Heart right ventricle (tissue), 16 donors: ENCODE measurements around the gene MMADHC. TPM values are rescaled to one million over a fixed set of nuclear protein-coding genes. Genes with fewer than 3 reads are reported as not detected.
A peak's percentile ranks its signal among the peaks of the same experiment; 100 is the strongest.

ENCODE experiments used
- ATAC-seq, 8 donors: fragments of 200-7000 bp; cut with Tn5 transposase; one replicate each; pipeline ENCODE4 v1.9.1; 2020; ENCODE audit warnings: mild to moderate bottlenecking in 8 of 8, moderate library complexity in 8 of 8, moderate number of reproducible peaks in 1 of 8
- DNase-seq, 2 donors: peaks; one replicate each; pipeline ENCODE4 v3.0.0-alpha.2; 2020
- H3K27ac ChIP-seq, 10 donors: fragments of 200-600 bp; sonication (generic) in 2 of 10; one replicate each; pipeline versions ENCODE4 v1.5.0 to v1.8.0; 2020 to 2022; ENCODE audit warnings: mild to moderate bottlenecking in 3 of 10
- H3K27me3 ChIP-seq, 7 donors: fragments of 200-600 bp; one replicate each; pipeline ENCODE4 v1.8.0; 2021 to 2022; ENCODE audit warnings: mild to moderate bottlenecking in 2 of 7
- H3K36me3 ChIP-seq, 9 donors: fragments of 200-600 bp; sonication (generic) in 1 of 9; one replicate each; pipeline versions ENCODE4 v1.5.0 to v1.8.0; 2020 to 2022; ENCODE audit warnings: mild to moderate bottlenecking in 2 of 9
- H3K4me1 ChIP-seq, 9 donors: fragments of 200-600 bp; sonication (generic) in 1 of 9; one replicate each; pipeline versions ENCODE4 v1.5.0 to v1.8.0; 2020 to 2022; ENCODE audit warnings: mild to moderate bottlenecking in 4 of 9
- H3K4me3 ChIP-seq, 10 donors: fragments of 200-600 bp; sonication (generic) in 2 of 10; one replicate each; pipeline versions ENCODE4 v1.5.0 to v1.8.0; 2020 to 2022; ENCODE audit warnings: mild to moderate bottlenecking in 7 of 10, moderate library complexity in 2 of 10
- H3K9me3 ChIP-seq, 11 donors: fragments of 200-600 bp in 10 of 11; sonication (generic) in 2 of 11; one replicate each; pipeline versions ENCODE4 v1.5.0 to v1.8.0; 2013 to 2022; ENCODE audit warnings: mild to moderate bottlenecking in 2 of 11, control low read depth in 1 of 11, moderate library complexity in 1 of 11
- CTCF ChIP-seq, 9 donors: fragments of 200-600 bp; sonication (generic) in 2 of 9; IDR thresholded peaks; one replicate each; pipeline versions ENCODE4 v1.5.0 to v1.8.0; 2021 to 2022; ENCODE audit warnings: antibody characterized with exemption in 9 of 9, mild to moderate bottlenecking in 5 of 9, moderate library complexity in 1 of 9
- WGBS, 2 donors: extraction: QIAGEN DNeasy Blood & Tissue Kit; methylation state at CpG; one replicate each; pipeline ENCODE4 v1.1.7; 2013; ENCODE audit warnings: inconsistent platforms in 1 of 2; 5-methylcytosine and 5-hydroxymethylcytosine counted together
- intact Hi-C, 10 donors: fragments of 100-400 bp; cut with DNase I; formaldehyde crosslinking; loops; one replicate each; pipeline versions ENCODE4 v1.11.1 to v1.14.2; 2022
- long read RNA-seq, 3 donors: library from polyadenylated mRNA; unstranded; transcript quantifications; one replicate each; pipeline ENCODE4 v2.0.0, GENCODE V29; 2020 to 2021
- polyA plus RNA-seq, 2 donors: library from polyadenylated mRNA; stranded (reverse); fragments of 200-250 nt; gene quantifications; one replicate each; pipeline ENCODE4 v1.2.3, GENCODE V29; 2013
- total RNA-seq, 10 donors: library from RNA; stranded (reverse); fragmentation: NEBNext Ultra II Directional in 3 of 10; extraction: Animal tissue kit (Norgen Biotek cat#: 25700) in 3 of 10; gene quantifications; one replicate each; pipeline versions ENCODE4 v1.2.1 to v1.2.4, GENCODE V29; 2021 to 2023
- donor health status: Arrhythmogenic right ventricular cardiomyopathy.
- donor health status: ischemic (EF 13 %, LVEDD 7.1; RV severe dilation, severe dysfunction).
- donor health status: healthy with polysubstance abuse.
- donor health status: DM: no; HTN: yes; CAD: no.
- donor health status: DM: no; HTN: no; CAD: no.
- donor health status: ischemic (EF 25% LVEDD 6.9; RV normal size, moderate dysfunction).
- donor health status: ischemic (EF 25% LVEDD 5.7; RV mildly dilated, moderate dysfunction).
- donor health status: healthy.
- donor health status: DM: yes; HTN: yes; CAD: no.
- donor health status: Ischemic cardiomyopathy.
- donor health status: ischemic (EF 35%, LVEDD 5.7; RV mildly dilated, moderate dysfunction).
- donor health status: nonischemic (EF 11% LVEDD 7.7; RV severe dilation, severe dysfunction).
- donor health status: DM: yes; HTN: yes; CAD: no.
- donor health status: PGD.
- donor health status: ischemic (EF 29% LVEDD 5.4; RV normal size, mild dysfunction).
- donor health status: nonischemic (EF 23%, LVEDD 6.1; RV moderate dilation, normal function).

MMADHC gene
- total RNA-seq (100 to 1,000 TPM; 111 to 132 (median 127) TPM), polyA plus RNA-seq (100 to 1,000 TPM in 1 of 2 donors, 10 to 100 TPM in 1; 20.4 to 119 TPM)
- long read RNA-seq, donor 1, transcript MMADHC-201 (8 exons, 1,436 nt), result major isoform, 82 of 89 reads
- long read RNA-seq, donor 1, partial matches to known transcripts, result 2 of 89 reads
- long read RNA-seq, donor 1, other reads (novel, unspliced or antisense), result 3 of 89 reads
- long read RNA-seq, donor 2, transcript MMADHC-201 (8 exons, 1,436 nt), result major isoform, 105 of 113 reads
- long read RNA-seq, donor 2, partial matches to known transcripts, result 0 of 113 reads
- long read RNA-seq, donor 2, other reads (novel, unspliced or antisense), result 5 of 113 reads
- long read RNA-seq, donor 3, transcript MMADHC-201 (8 exons, 1,436 nt), result major isoform, 200 of 215 reads
- long read RNA-seq, donor 3, transcript MMADHC-203 (7 exons, 1,726 nt), result minor isoform, 12 of 215 reads
- long read RNA-seq, donor 3, partial matches to known transcripts, result 1 of 215 reads
- long read RNA-seq, donor 3, other reads (novel, unspliced or antisense), result 2 of 215 reads

- peak within 1 kb of the TSS; percentile 92 to 99 (median 94) for H3K27ac ChIP-seq
- intact Hi-C loops, result loop anchor here in 3 of 10 donors (5.0 kb wide), 2 partner anchors 900 to 1825 kb away; partner anchors contain the start of gene RND3 (in 2 of the 3)
These were observed at the start of gene MMADHC for GRCh38 chr2:149587220-149587949. Gene MMADHC (minus strand): TSS chr2:149587775. CDS start chr2:149587097, 678 bp downstream.

GRCh38 chr2:149634103-149634502, 46.5 kb upstream of the MMADHC start:
- 81 to 82% methylated on average over 5 of the region's 5 CpGs for WGBS, 2 donors
- ATAC-seq, result no peak
- intact Hi-C loops, result no loop called here

More at GRCh38 chr2:149587220-149587949, at the start of gene MMADHC:
- peaks cover 0 to 51% (median 37%) of the 10 kb centered on the region in 9 donors for H3K4me1 ChIP-seq
- no peak for TF ChIP-seq CTCF (IDR thresholded peaks at IDR 0.05)
- no peaks in the 10 kb centered on the region for H3K9me3 ChIP-seq
- H3K27me3 ChIP-seq, result no peaks in the 10 kb centered on the region
- peak; percentile 94 for DNase-seq
- peaks cover 0 to 32% (median 6%) of the 10 kb centered on the region in 9 donors for H3K36me3 ChIP-seq
- 0% methylated on average over 45 of the region's 45 CpGs for WGBS, 2 donors
- ATAC-seq, result peak; percentile 98 to 100 (median 99)
- peak within 1 kb of the TSS; percentile 60 to 94 (median 78) for H3K4me3 ChIP-seq

GRCh38 chr2:149630445-149630844, 42.9 kb upstream of the MMADHC start:
- no peak for ATAC-seq
- Histone ChIP-seq H3K27me3 (no peaks in the 10 kb centered on the region), H3K4me3 (no peak overlapping the region), H3K27ac (no peak overlapping the region), H3K9me3 (no peaks in the 10 kb centered on the region), H3K4me1 (no peaks in the 10 kb centered on the region), H3K36me3 (no peaks in the 10 kb centered on the region)
- DNase-seq, result no peak
- no peak for TF ChIP-seq CTCF (IDR thresholded peaks at IDR 0.05)
- intact Hi-C loops, result no loop called here
- 97 to 100% methylated on average over 1 of the region's 1 CpG for WGBS, 2 donors

More at GRCh38 chr2:149634103-149634502, 46.5 kb upstream of the MMADHC start:
- Histone ChIP-seq H3K4me1 (no peaks in the 10 kb centered on the region), H3K9me3 (peaks cover 0 to 7% (median 0%) of the 10 kb centered on the region in 11 donors), H3K36me3 (no peaks in the 10 kb centered on the region), H3K4me3 (no peak overlapping the region), H3K27ac (no peak overlapping the region), H3K27me3 (no peaks in the 10 kb centered on the region)
- DNase-seq, result no peak
- no peak for TF ChIP-seq CTCF (IDR thresholded peaks at IDR 0.05)

GRCh38 chr2:149629026-149629425, 41.5 kb upstream of the MMADHC start:
- Histone ChIP-seq H3K4me3 (no peak overlapping the region), H3K4me1 (no peaks in the 10 kb centered on the region), H3K9me3 (no peaks in the 10 kb centered on the region), H3K36me3 (no peaks in the 10 kb centered on the region), H3K27me3 (no peaks in the 10 kb centered on the region), H3K27ac (no peak overlapping the region)
- no peak for ATAC-seq
- TF ChIP-seq CTCF (IDR thresholded peaks at IDR 0.05), result no peak
- DNase-seq, result no peak
- intact Hi-C loops, result no loop called here
